Measurements from ENCODE around the gene AKAP11. TPM values are rescaled to one million over a fixed set of nuclear protein-coding genes. Genes with fewer than 3 reads are reported as not detected.

Gene AKAP11
- total and polyA plus RNA-seq, 9 donors: 10.0 to 41.0 (median 32.4) TPM

- peaks cover 7% of the 10 kb centered on the region for H3K4me1 ChIP-seq (ENCODE audit: insufficient read depth)
- H3K36me3 ChIP-seq: no peaks in the 10 kb centered on the region
- peak overlapping the region; percentile 97 for H3K4me3 ChIP-seq
- DNase-seq: peak; percentile 94 to 96 (median 95)
- 1 to 3% (median 1%) methylated on average over 42 to 57 of the region's 57 CpGs for WGBS, 3 donors
- TF ChIP-seq POLR2A (IDR thresholded peaks at IDR 0.05): no peak
- TF ChIP-seq EP300 (IDR thresholded peaks at IDR 0.05): no peak
- TF ChIP-seq CTCF (IDR thresholded peaks at IDR 0.05): no peak
- H3K9me3 ChIP-seq: no peaks in the 10 kb centered on the region
- intact Hi-C loops (cut with DNase I): no loop called here
- no peaks in the 10 kb centered on the region for H3K27me3 ChIP-seq
- H3K27ac ChIP-seq: peak overlapping the region; percentile 78 to 88
Observed at GRCh38 chr13:42271337-42272114, 426 bp upstream of the AKAP11 start.

- Histone ChIP-seq H3K4me1 (ENCODE audit: insufficient read depth) (peaks cover 7% of the 10 kb centered on the region), H3K36me3 (no peaks in the 10 kb centered on the region), H3K9me3 (no peaks in the 10 kb centered on the region), H3K27me3 (no peaks in the 10 kb centered on the region), H3K4me3 (peak overlapping the region; percentile 97), H3K27ac (peak overlapping the region; percentile 78 to 88)
- DNase-seq: no peak
- TF ChIP-seq CTCF (IDR thresholded peaks at IDR 0.05): no peak
- TF ChIP-seq POLR2A (IDR thresholded peaks at IDR 0.05): no peak
- no peak for TF ChIP-seq EP300 (IDR thresholded peaks at IDR 0.05)
- intact Hi-C loops (cut with DNase I): no loop called here
- WGBS, 3 donors: 1 to 2% (median 1%) methylated on average over 4 of the region's 4 CpGs
Observed at GRCh38 chr13:42272804-42273175, 838 bp downstream of the AKAP11 start.

GRCh38 chr13:42274386-42275097, 2.6 kb downstream of the AKAP11 start:
- intact Hi-C loops (cut with DNase I): no loop called here
- TF ChIP-seq EP300 (IDR thresholded peaks at IDR 0.05) (no peak), POLR2A (IDR thresholded peaks at IDR 0.05) (no peak), CTCF (IDR thresholded peaks at IDR 0.05) (no peak)
- 81 to 86% (median 85%) methylated on average over 10 of the region's 10 CpGs for WGBS, 3 donors
- H3K27me3 ChIP-seq: no peaks in the 10 kb centered on the region
- no peak overlapping the region for H3K27ac ChIP-seq
- no peak overlapping the region for H3K4me3 ChIP-seq
- H3K36me3 ChIP-seq: no peaks in the 10 kb centered on the region
- peaks cover 7% of the 10 kb centered on the region for H3K4me1 ChIP-seq (ENCODE audit: insufficient read depth)
- no peaks in the 10 kb centered on the region for H3K9me3 ChIP-seq
- DNase-seq: no peak

- WGBS, 3 donors: 85 to 93% (median 90%) methylated on average over 2 of the region's 2 CpGs
- Histone ChIP-seq H3K9me3 (no peaks in the 10 kb centered on the region), H3K27me3 (no peaks in the 10 kb centered on the region), H3K36me3 (no peaks in the 10 kb centered on the region), H3K4me1 (ENCODE audit: insufficient read depth) (peaks cover 7% of the 10 kb centered on the region), H3K27ac (no peak overlapping the region), H3K4me3 (no peak overlapping the region)
- DNase-seq: no peak
- intact Hi-C loops (cut with DNase I): no loop called here
- TF ChIP-seq EP300 (IDR thresholded peaks at IDR 0.05) (no peak), CTCF (IDR thresholded peaks at IDR 0.05) (no peak), POLR2A (IDR thresholded peaks at IDR 0.05) (no peak)
Observed at GRCh38 chr13:42275098-42275471, 3.1 kb downstream of the AKAP11 start.

Measured in ovary (tissue), 9 donors.